Activated naive CD4-positive, alpha-beta T cell treated with anti-CD3 and anti-CD28 coated beads for 36 hours (primary cell): ENCODE data around the gene SOX8. TPM values are rescaled to one million over a fixed set of nuclear protein-coding genes. Genes with fewer than 3 reads are reported as not detected.

Experiments used
- CTCF ChIA-PET: fragments of 350-600 bp; sonication (Branson Sonifier 250); formaldehyde crosslinking; loops from one replicate; lab custom pipeline; 2021; ENCODE audit warnings: antibody characterized with exemption; lab: Charles Lee
- DNase-seq: peaks from one replicate; pipeline ENCODE4 v3.0.0-alpha.2; 2020
- H3K27ac Mint-ChIP-seq: one replicate; pipeline ENCODE4 v1.8.0; 2021; ENCODE audit warnings: mild to moderate bottlenecking, mixed read lengths
- H3K27me3 Mint-ChIP-seq: one replicate; pipeline ENCODE4 v1.8.0; 2021; ENCODE audit warnings: low read depth, mixed read lengths
- H3K36me3 Mint-ChIP-seq: one replicate; pipeline ENCODE4 v1.8.0; 2021; ENCODE audit warnings: low read depth, mixed read lengths
- H3K4me1 Mint-ChIP-seq: one replicate; pipeline ENCODE4 v1.8.0; 2021; ENCODE audit warnings: low read depth, mixed read lengths
- H3K4me3 Mint-ChIP-seq: one replicate; pipeline ENCODE4 v1.8.0; 2021; ENCODE audit warnings: mild to moderate bottlenecking, moderate library complexity, mixed read lengths
- H3K9me3 Mint-ChIP-seq: one replicate; pipeline ENCODE4 v1.8.0; 2021; ENCODE audit warnings: mixed read lengths
- intact Hi-C: fragments of 100-400 bp; cut with micrococcal nuclease; formaldehyde crosslinking; loops from one replicate; pipeline ENCODE4 v1.15.1; 2023
- total RNA-seq, 2 experiments: library from RNA; stranded (reverse); gene quantifications; one replicate each; pipeline ENCODE4 v1.2.3, GENCODE V29; 2021

The SOX8 gene
- total RNA-seq, 2 experiments from 2014 or later, result 0.74 to 1.0 TPM

DNA sequence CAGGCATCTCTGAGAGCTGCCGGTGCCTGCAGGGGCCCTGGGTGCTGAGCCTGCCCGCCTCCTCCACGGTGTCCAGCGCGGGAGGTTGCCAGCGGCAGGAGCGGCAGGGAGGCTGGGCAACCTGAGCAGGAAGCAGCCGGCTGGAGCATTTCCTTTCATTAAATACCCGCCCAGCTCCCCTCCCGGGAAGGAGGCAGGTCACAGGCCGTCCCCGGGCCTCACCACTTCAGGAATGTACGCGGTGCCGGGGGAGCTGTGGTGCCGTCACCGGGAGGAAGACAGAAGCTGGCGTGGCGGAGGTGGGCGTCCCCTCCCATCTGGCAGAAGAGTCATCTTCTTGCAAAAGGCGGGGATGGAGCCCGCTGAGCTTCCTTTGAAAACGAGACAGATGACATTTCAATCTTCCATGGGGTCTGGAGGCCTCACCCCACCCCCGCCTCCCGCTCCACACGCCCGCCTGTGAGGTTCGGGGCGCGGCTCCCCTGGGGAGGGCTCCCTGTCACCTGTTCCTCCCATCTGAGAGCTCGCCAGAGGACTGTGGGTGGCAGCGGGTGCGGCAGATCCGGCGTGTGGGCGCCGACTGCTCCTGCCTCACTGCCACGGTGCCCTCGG lies 16.0 kb downstream of the SOX8 start:
- no peaks in the 10 kb centered on the region for H3K27me3 Mint-ChIP-seq
- intact Hi-C loops, result loop anchor here (1.0 kb wide), 1 partner anchor 58 kb away; no protein-coding TSS in a partner anchor
- H3K9me3 Mint-ChIP-seq, result peaks cover 1% of the 10 kb centered on the region
- DNase-seq, result peak; percentile 87
- H3K4me3 Mint-ChIP-seq, result peak overlapping the region; percentile 47
- H3K36me3 Mint-ChIP-seq, result no peaks in the 10 kb centered on the region
- peaks cover 42% of the 10 kb centered on the region for H3K4me1 Mint-ChIP-seq
- H3K27ac Mint-ChIP-seq, result no peak overlapping the region
- CTCF ChIA-PET, result interaction anchor here (0.7 kb wide), 1 partner anchor 53 kb away, joined by 3 read pairs; no protein-coding TSS in a partner anchor

DNA sequence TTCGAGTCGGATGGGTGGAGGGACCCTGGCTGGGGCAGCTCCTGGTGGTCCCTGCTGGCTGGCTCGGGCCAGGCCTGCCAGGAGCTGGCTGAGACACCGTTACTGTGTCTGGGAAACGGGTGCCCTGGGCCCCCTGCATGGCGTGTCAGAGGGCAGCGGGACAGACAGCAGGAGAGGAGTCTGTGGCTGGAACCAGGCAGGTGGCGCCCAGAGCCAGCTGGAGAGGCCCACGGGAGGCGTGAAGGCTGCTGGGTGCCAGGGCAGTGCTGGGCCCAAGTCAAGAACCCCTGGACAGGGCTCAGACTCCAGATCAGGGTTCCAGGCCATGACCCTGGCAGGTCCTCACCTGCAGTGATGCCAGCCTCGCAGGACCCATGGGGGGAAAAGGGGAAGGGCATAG lies 16.6 kb downstream of the SOX8 start:
- H3K36me3 Mint-ChIP-seq, result no peaks in the 10 kb centered on the region
- intact Hi-C loops, result no loop called here
- peaks cover 1% of the 10 kb centered on the region for H3K9me3 Mint-ChIP-seq
- peaks cover 48% of the 10 kb centered on the region for H3K4me1 Mint-ChIP-seq
- no peak overlapping the region for H3K4me3 Mint-ChIP-seq
- no peak overlapping the region for H3K27ac Mint-ChIP-seq
- CTCF ChIA-PET, result no interaction called here
- H3K27me3 Mint-ChIP-seq, result no peaks in the 10 kb centered on the region
- peak; percentile 39 for DNase-seq

GRCh38 chr16:998615-999014 lies 17.0 kb downstream of the SOX8 start:
- H3K27ac Mint-ChIP-seq, result no peak overlapping the region
- no peak overlapping the region for H3K4me3 Mint-ChIP-seq
- no peaks in the 10 kb centered on the region for H3K27me3 Mint-ChIP-seq
- H3K9me3 Mint-ChIP-seq, result peaks cover 1% of the 10 kb centered on the region
- CTCF ChIA-PET, result no interaction called here
- no peak for DNase-seq
- H3K4me1 Mint-ChIP-seq, result peaks cover 52% of the 10 kb centered on the region
- intact Hi-C loops, result no loop called here
- H3K36me3 Mint-ChIP-seq, result no peaks in the 10 kb centered on the region

GRCh38 chr16:999677-1000076 lies 18.1 kb downstream of the SOX8 start:
- CTCF ChIA-PET, result no interaction called here
- peaks cover 63% of the 10 kb centered on the region for H3K4me1 Mint-ChIP-seq
- peaks cover 1% of the 10 kb centered on the region for H3K9me3 Mint-ChIP-seq
- no peaks in the 10 kb centered on the region for H3K27me3 Mint-ChIP-seq
- DNase-seq, result no peak
- no peak overlapping the region for H3K27ac Mint-ChIP-seq
- intact Hi-C loops, result loop anchor here (5.0 kb wide), 1 partner anchor 472 kb away; the partner anchor contains the start of gene CAPN15
- H3K4me3 Mint-ChIP-seq, result no peak overlapping the region
- no peaks in the 10 kb centered on the region for H3K36me3 Mint-ChIP-seq

- Mint-ChIP-seq H3K4me3 (no peak overlapping the region), H3K27ac (no peak overlapping the region), H3K36me3 (no peaks in the 10 kb centered on the region), H3K27me3 (no peaks in the 10 kb centered on the region), H3K4me1 (peaks cover 69% of the 10 kb centered on the region), H3K9me3 (peaks cover 1% of the 10 kb centered on the region)
- CTCF ChIA-PET, result no interaction called here
- intact Hi-C loops, result loop anchor here (5.0 kb wide), 1 partner anchor 473 kb away; the partner anchor contains the start of gene CAPN15
- no peak for DNase-seq
These were observed 19.0 kb downstream of the SOX8 start for GRCh38 chr16:1000608-1001007.

DNA sequence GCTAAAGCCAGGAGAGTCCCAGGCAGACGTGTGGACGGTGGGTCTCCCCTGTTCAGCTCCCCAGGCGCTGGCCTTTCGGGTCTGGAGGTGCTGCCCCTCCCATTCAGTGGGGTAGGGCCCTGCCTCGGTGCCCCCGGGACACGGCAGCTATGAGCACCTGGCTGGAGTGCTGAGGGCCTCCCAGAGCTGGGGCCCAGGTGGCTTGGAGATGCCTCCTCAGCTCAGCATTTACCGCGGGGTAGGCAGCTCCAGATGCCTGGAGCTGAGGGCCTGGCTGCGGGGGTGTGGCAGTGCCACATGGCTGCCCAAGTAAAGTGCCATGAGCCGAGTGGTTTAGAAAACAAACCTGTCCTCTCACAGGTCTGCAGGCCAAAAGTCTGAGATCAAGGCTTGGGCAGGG lies 19.5 kb downstream of the SOX8 start:
- H3K36me3 Mint-ChIP-seq, result no peaks in the 10 kb centered on the region
- no peaks in the 10 kb centered on the region for H3K27me3 Mint-ChIP-seq
- DNase-seq, result no peak
- H3K4me3 Mint-ChIP-seq, result no peak overlapping the region
- CTCF ChIA-PET, result no interaction called here
- intact Hi-C loops, result loop anchor here (5.0 kb wide), 1 partner anchor 474 kb away; the partner anchor contains the start of gene CAPN15
- H3K9me3 Mint-ChIP-seq, result peaks cover 1% of the 10 kb centered on the region
- H3K4me1 Mint-ChIP-seq, result peaks cover 70% of the 10 kb centered on the region
- peak overlapping the region; percentile 56 for H3K27ac Mint-ChIP-seq

DNA sequence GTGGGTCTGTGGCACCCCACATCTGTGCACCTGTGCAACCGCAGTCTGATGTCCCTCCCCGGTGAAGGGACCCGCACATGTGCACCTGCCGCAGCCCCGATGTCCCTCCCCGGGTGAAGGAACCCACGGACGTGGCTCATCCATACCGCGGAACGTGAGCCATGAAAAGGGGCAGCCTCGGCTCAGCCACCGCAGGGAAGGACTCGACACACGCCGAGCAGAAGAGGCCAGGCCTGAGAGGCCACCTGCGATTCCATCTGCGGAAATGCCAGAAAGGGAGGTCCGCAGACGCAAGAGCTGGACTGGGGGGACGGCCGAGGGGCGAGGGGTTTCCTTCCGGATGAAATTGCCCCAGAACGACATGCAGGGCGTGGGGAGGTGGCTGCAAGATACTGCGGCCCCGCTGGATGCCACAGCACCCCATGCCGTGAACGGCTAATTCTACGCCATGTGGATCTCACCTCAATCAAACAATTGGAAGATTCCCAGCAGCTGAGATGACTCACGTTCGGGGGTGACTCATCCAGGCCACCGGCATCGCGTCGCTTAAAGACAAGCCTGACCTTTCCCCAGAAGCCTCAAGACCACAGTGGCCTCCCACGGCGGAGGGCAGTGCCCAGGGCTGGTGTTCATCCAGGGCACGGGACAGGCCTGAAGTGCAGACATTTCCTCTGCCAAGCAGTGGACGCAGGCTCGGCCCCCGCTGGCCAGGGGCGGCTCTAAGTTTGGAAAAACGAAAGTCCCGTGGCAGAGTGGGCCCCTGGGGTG lies 21.0 kb downstream of the SOX8 start:
- peak; percentile 94 for DNase-seq
- H3K4me3 Mint-ChIP-seq, result no peak overlapping the region
- CTCF ChIA-PET, result no interaction called here
- peak overlapping the region; percentile 72 for H3K27ac Mint-ChIP-seq
- no peaks in the 10 kb centered on the region for H3K36me3 Mint-ChIP-seq
- no peaks in the 10 kb centered on the region for H3K27me3 Mint-ChIP-seq
- intact Hi-C loops, result loop anchor here (5.0 kb wide), 1 partner anchor 475 kb away; the partner anchor contains the start of gene CAPN15
- H3K4me1 Mint-ChIP-seq, result peaks cover 63% of the 10 kb centered on the region
- peaks cover 1% of the 10 kb centered on the region for H3K9me3 Mint-ChIP-seq

DNA sequence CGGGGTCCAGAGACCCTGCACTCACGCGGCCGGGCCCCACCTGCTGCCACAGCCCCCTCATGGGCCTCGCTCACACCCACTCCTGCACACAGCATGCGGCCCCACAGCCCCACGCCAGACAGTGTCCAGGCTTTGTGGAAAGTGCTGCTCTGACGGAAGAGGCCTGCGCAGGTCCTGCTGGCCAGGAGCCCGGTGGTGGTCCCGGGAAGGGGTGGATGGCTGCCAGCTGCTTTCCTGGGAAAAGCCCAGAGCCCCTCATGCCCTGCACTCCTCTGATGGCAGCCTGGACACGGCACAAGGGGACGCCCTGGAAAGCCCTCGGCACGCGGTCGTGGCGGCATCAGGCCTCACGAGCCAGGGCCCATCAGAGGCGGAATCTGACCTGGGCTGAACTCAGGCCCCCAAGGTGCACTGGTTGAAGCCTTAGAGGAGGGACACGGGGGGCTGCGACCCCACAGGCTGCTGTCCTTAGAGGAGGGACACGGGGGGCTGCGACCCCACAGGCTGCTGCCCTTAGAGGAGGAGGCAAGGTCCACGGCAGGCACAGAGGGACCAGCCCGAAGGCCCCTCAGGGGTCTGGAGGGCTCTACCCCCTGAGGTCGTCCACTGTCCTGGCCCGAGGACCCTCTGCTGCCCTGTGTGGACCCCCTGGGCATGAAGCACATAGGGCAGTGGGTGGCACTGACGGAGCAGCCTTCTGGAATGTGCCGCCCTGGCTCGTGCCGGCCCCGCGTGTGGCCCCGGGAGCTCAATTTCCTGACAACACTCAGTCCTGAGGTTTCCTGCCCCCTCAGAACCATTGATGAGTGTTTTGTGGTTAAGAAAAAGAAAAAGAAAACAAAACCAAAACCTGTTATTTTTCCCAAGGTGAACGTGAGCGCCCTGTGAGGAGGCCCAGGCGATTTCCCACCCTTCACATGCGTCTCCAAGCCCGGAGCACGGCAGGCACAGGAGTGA lies 22.1 kb downstream of the SOX8 start:
- Mint-ChIP-seq H3K4me1 (peaks cover 52% of the 10 kb centered on the region), H3K4me3 (peak overlapping the region; percentile 50), H3K27me3 (no peaks in the 10 kb centered on the region), H3K27ac (peak overlapping the region; percentile 74), H3K9me3 (peaks cover 1% of the 10 kb centered on the region), H3K36me3 (no peaks in the 10 kb centered on the region)
- DNase-seq, result peak; percentile 80
- intact Hi-C loops, result loop anchor here (2.0 to 5.0 kb wide), 3 partner anchors 23 to 476 kb away; partner anchors contain the start of genes CAPN15 and SOX8
- CTCF ChIA-PET, result no interaction called here

- Mint-ChIP-seq H3K4me1 (peaks cover 43% of the 10 kb centered on the region), H3K9me3 (peaks cover 1% of the 10 kb centered on the region), H3K27ac (peak overlapping the region; percentile 15), H3K4me3 (no peak overlapping the region), H3K36me3 (no peaks in the 10 kb centered on the region), H3K27me3 (no peaks in the 10 kb centered on the region)
- no peak for DNase-seq
- CTCF ChIA-PET, result interaction anchor here (1.7 kb wide), 1 partner anchor 41 kb away, joined by 4 read pairs; no protein-coding TSS in a partner anchor
- intact Hi-C loops, result loop anchor here (2.0 kb wide), 2 partner anchors 24 to 40 kb away; partner anchors contain the start of gene SOX8
These were observed 23.7 kb downstream of the SOX8 start for GRCh38 chr16:1005286-1005685.

- DNase-seq, result no peak
- intact Hi-C loops, result no loop called here
- Mint-ChIP-seq H3K4me3 (no peak overlapping the region), H3K27me3 (no peaks in the 10 kb centered on the region), H3K4me1 (peaks cover 42% of the 10 kb centered on the region), H3K27ac (no peak overlapping the region), H3K9me3 (no peaks in the 10 kb centered on the region), H3K36me3 (no peaks in the 10 kb centered on the region)
- CTCF ChIA-PET, result no interaction called here
These were observed 25.2 kb downstream of the SOX8 start for GRCh38 chr16:1006781-1007180.

- intact Hi-C loops, result no loop called here
- Mint-ChIP-seq H3K27me3 (no peaks in the 10 kb centered on the region), H3K4me3 (no peak overlapping the region), H3K27ac (no peak overlapping the region), H3K4me1 (peaks cover 38% of the 10 kb centered on the region), H3K9me3 (no peaks in the 10 kb centered on the region), H3K36me3 (no peaks in the 10 kb centered on the region)
- CTCF ChIA-PET, result no interaction called here
- no peak for DNase-seq
These were observed 25.8 kb downstream of the SOX8 start for GRCh38 chr16:1007284-1007850.
